Measurements from ENCODE around the gene PRPH2.

PRPH2 gene, protein sequence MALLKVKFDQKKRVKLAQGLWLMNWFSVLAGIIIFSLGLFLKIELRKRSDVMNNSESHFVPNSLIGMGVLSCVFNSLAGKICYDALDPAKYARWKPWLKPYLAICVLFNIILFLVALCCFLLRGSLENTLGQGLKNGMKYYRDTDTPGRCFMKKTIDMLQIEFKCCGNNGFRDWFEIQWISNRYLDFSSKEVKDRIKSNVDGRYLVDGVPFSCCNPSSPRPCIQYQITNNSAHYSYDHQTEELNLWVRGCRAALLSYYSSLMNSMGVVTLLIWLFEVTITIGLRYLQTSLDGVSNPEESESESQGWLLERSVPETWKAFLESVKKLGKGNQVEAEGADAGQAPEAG

DNA sequence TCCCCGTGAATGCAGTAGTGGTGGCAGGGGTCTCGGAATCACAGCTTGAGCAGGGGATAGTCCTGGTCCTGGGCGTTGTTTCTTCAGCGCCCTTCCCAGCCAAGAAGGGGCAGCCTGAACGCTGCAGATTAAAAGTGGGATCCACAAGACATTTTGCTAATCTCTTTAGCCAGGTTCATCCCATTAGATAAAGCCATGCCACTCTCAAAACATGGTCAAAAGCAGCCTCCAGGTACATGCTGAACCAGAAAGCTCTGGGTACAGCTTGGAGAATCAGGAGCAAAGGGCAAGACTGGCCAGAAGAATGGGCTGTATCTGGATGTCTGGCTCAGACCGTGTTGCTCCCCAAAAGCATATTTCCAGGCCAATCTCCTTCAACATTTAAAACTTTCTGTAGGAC is at the start of gene PRPH2:
Gene PRPH2 (minus strand): TSS at position 101 of the 400 bp plus-strand sequence. CDS start 263 bp downstream, outside the sequence.
- DNase-seq, result no peak

DNA sequence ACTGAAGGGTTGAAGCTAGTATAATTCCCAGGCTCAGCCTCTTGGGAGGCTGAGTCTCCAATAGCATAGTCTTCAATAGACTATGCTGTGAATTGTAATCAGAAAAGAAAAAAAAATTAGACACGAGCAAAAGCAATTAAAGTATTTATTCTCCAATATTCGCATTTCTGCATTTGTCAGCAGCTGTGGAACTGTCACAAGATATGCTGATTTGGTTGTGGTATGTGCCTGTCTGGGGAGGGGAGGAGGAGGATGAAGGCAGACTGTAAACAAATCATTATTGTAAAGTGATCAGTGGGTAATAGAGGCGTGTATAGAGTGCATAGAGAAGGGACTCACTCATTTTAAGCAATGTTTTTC is 49.3 kb upstream of the PRPH2 start:
- DNase-seq, result no peak

- peak in 1 of 2 donors; percentile 49 for DNase-seq
Observed at GRCh38 chr6:42769836-42770235, 47.4 kb upstream of the PRPH2 start.

DNA sequence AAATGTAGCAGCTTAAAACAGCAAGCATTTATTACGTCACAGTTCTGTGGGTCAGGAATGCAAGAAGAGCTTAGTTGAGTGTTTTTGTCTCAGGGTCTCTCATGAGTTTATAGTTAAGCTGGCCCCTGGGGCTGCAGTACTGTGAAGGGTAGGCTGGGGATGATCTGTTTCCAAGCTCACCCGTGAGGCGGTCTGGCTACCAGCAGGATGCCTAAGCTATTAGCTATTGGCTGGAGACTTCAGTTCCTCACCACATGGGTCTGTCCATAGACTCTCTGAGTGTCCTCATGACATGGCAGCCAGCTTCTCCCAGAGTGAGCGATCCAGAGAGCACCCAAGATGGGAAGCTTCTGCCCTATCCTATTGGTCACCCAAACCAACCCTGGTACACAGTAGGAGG is 46.7 kb upstream of the PRPH2 start:
- DNase-seq, result no peak

- no peak for DNase-seq
Observed at GRCh38 chr6:42766163-42766670, 43.8 kb upstream of the PRPH2 start.

- no peak for DNase-seq
Observed at GRCh38 chr6:42764911-42765648, 42.7 kb upstream of the PRPH2 start.

DNA sequence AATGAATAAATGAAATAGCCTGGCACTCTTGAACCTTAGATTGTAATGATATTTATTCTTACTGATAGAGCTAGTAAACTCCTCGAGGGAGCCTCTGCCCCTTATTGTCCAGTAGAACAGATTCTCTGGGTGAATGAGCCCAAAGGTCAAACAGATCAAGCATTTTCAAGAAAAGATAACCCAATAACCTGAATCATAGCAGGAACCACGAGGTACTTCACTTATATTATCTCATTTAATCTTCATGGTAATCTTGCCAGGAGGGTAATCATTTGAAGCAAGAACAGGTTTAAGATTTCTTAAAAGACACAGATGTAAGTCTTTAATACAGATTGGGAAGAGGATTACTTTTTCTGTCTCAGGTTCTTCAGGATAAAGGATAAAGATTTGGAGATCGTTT is 40.6 kb upstream of the PRPH2 start:
- no peak for DNase-seq

DNA sequence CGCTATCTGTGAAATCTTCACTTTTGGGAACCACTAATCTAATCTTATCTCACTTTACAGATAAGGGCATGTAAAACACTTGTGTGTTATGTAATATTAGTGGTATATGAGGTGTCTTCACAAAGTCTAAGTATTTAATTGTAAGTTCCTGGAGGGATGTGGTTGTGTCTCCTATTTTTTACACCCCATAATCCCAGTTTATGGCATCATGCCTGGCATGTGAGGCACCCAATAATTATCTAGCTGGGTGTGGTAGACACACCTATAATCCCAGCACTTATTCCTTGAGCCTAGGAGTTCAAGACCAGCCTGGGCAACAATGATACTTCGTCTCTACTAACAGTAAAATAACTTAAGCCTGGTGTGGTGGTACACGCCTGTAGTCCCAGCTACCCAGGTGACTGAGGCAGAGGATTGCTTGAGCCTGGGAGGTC is 40.0 kb upstream of the PRPH2 start:
- no peak for DNase-seq

DNA sequence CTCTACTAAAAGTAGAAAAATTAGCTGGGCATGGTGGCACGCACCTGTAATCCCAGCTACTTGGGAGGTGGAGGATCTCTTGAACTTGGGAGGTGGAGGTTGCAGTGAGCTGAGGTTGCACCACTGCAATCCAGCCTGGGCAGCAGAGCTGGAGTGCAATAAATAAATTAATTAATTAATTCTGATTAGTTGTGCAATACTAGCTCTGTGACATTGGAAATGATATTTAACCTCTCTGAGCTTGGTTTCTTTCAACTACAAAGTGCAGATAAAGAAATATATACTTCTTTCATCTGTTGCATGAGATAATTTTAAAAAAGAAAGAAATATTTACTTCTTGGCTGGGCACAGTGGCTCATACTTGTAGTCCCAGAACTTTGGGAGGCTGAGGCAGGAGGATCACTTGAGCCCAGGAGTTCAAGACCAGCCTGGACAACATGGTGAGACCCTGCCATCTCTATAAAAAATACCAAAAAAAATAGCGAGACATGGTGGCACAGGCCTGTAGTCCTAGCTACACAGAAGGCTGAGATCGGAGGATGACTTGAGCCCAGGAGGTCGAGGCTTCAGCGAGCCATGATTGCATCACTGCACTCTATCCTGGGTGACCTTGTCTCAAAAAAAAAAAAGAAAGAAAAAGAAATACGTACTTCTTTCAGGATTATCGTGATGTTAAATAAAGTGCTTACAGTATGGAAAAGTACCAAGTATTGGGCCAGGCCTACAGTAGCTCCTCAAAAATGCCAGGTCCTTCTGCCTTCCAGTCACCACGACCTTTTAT is 39.1 kb upstream of the PRPH2 start:
- DNase-seq, result no peak

DNA sequence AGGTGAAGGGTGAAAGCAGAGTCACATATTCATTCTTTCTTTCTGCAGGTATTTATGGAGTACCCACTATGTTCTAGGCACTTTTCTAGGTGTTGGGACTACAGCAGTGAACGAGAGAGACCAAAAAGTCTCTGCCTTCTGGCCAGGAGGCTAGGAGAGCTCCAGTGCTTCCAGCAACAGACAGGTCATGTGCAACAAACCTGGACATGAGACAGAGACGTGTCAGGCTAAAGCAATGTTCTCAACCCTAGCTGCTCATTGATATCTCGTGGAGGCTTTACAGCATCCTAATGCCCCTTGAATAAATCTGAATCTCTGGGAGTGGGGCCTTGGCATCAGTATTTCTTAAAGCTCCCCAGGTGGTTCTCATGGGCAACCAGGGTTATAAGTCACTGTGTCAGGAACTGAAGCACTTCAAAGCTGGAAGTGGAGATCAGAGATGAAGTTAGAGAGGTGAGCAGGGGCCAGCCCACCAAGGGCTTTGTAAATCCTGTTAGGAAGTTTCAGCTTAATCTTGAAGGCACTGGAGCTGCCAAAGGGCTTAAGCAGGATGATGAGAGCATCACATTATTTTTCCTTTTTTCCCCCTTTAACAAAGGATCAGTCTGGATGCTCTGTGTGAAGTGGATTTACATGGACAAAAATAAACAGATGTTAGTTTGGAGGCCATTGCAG is 36.5 kb upstream of the PRPH2 start:
- no peak for DNase-seq

DNA sequence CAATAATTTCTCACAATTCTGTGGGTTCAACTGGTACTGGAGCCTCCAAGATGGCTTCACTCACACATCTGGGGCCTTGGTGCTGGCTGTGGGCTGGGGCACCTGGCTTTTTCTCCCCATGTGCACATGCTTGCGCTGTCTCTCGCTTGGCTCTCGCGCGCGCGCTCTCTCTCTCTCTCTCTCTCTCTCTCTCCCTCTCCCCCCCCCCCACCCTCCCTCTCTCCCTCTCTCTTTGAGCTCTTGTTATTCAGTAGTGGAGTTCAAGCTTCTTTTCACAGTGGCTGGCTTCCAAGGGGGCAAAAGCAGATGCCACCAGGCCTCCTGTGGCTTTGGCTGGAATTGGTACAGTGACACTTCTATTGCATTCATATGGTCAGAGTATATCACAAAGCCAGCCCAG is 34.3 kb upstream of the PRPH2 start:
- no peak for DNase-seq

DNA sequence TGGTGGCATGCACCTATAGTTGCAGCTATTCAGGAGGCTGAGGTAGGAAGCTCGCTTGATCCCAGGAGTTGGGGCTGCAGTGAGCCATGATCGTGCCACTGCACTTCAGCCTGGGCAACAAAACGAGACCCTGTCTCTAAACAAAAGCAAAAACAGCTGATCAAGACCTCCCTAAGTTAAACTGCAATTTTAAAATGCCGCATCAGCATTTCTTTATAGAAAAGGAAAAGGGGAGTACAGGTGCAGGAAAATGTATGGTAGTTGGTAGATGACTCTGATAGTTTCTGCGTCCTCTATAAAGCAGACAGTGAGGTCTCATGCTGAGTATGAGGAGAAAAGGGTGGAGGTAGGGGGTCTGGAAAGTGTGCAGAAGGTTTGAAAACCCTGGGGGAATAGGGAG is 32.4 kb upstream of the PRPH2 start:
- no peak for DNase-seq

DNA sequence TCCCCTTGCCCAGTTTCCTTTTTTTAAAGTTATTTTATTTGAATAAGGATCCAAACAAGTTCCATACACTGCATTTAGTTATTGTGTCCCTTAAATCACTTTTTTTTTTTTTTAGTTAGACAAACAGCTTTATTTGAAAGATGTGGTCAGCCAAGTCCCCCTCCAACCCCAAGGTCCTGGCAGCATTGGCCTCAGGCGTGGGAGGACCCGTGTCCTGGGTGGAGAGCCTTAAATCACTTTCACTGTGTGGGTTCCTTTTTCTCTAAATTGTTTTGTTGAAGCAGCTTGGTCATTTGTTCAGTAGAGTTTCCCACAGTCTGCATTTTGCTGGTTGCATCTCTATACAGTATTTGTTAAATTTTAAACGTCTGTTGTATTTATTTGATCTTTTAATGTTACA is 28.7 kb upstream of the PRPH2 start:
- DNase-seq, result peak; percentile 25 to 29

DNA sequence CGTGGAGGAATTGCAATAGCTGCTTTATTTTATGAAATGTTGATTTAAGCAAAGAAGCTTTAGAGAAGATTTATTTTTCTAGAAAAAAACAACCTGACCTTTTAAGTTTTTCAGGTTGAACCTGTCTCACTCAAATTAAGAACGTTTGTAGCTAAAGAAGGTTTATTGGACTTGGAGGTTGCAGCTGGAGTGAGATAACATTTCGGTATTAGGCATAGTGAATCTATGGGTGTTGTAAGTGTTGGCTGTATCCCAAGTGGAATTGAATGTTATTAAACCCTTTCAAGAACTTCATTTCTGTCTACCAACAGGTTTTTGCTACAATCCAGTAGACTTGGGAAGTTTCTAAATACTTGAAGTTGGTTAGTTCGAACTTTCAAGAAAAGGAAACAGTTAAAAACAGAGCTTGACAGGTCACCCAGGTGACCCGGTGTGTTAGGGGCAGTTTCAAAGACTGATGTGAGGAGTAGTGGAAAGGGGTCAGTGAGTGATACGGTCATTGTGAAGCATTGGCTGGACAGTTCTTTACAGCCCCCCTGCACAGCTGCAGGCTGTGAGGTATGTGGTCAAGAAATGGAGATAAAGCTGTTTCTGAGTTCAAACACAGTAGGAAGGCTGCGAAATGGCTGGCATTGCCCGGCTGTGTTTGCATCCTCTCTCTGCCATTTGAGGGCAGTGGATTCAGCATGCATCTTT is 26.0 kb upstream of the PRPH2 start:
- DNase-seq, result no peak

GRCh38 chr6:42746463-42747391 is 24.3 kb upstream of the PRPH2 start:
- DNase-seq, result peak; percentile 64 to 87

- peak; percentile 97 to 98 for DNase-seq
Observed at GRCh38 chr6:42745640-42746462, 23.5 kb upstream of the PRPH2 start, which contains the start of gene TBCC. Gene TBCC, minus strand, starts transcription at chr6:42746103. Its CDS starts 30 bp downstream, at chr6:42746073.

- DNase-seq, result peak in 1 of 2 donors; percentile 30
Observed at GRCh38 chr6:42745083-42745639, 22.8 kb upstream of the PRPH2 start.

GRCh38 chr6:42744351-42744893 is 22.0 kb upstream of the PRPH2 start:
- DNase-seq, result no peak

Measured in inflammatory macrophage treated with lipopolysaccharide for 1 hour (primary cell).